Measurements from ENCODE around the gene FHIT.

GRCh38 chr3:60013241-60013640, 1238.0 kb downstream of the FHIT start:
- TF ChIP-seq POLR2A (IDR thresholded peaks at IDR 0.05; ENCODE audit: low read depth, low read length): no peak
- no peak for TF ChIP-seq POLR2AphosphoS5 (IDR thresholded peaks at IDR 0.05; ENCODE audit: low read depth, low read length)

Measured in GM12892 (cell line).